NK-92 (cell line): ENCODE data around the gene TSHR.
"Not testable (repeated sequence)": the region's sequence is repeated elsewhere in the genome, so short reads cannot be mapped to it uniquely, and the experiment has no call there.

ENCODE experiments used
- DNase-seq: peaks from one replicate; lab custom pipeline; 2025; ENCODE audit not compliant: unreplicated experiment; lab: John Stamatoyannopoulos, UW

Gene TSHR

GRCh38 chr14:81062816-81063215 is 107.4 kb downstream of the TSHR start:
- no peak for DNase-seq

- DNase-seq: no peak
Observed at GRCh38 chr14:81066672-81067071, 111.3 kb downstream of the TSHR start.

- DNase-seq: no peak
Observed at GRCh38 chr14:81067156-81067555, 111.7 kb downstream of the TSHR start.

- DNase-seq: no peak
Observed at GRCh38 chr14:81068176-81068782, 112.9 kb downstream of the TSHR start.

- no peak for DNase-seq
Observed at GRCh38 chr14:81070511-81070910, 115.1 kb downstream of the TSHR start.

- DNase-seq: no peak
Observed at GRCh38 chr14:81085596-81085995, 130.2 kb downstream of the TSHR start.

- DNase-seq: no peak
Observed at GRCh38 chr14:81087230-81087629, 131.8 kb downstream of the TSHR start.

GRCh38 chr14:81091139-81091538 is 135.7 kb downstream of the TSHR start:
- DNase-seq: no peak

- no peak for DNase-seq
Observed at GRCh38 chr14:81091660-81092059, 136.2 kb downstream of the TSHR start.

- DNase-seq: no peak
Observed at GRCh38 chr14:81093651-81094050, 138.2 kb downstream of the TSHR start.

GRCh38 chr14:81095539-81095938 is 140.1 kb downstream of the TSHR start:
- DNase-seq: no peak

- no peak for DNase-seq
Observed at GRCh38 chr14:81096656-81097055, 141.2 kb downstream of the TSHR start.

- DNase-seq: no peak
Observed at GRCh38 chr14:81102217-81102616, 146.8 kb downstream of the TSHR start.

- DNase-seq: no peak
Observed at GRCh38 chr14:81103443-81103842, 148.0 kb downstream of the TSHR start.

GRCh38 chr14:81105378-81105777 is 150.0 kb downstream of the TSHR start:
- DNase-seq: no peak

GRCh38 chr14:81105961-81106360 is 150.5 kb downstream of the TSHR start:
- DNase-seq: no peak

GRCh38 chr14:81110186-81110585 is 154.8 kb downstream of the TSHR start:
- DNase-seq: no peak

GRCh38 chr14:81113176-81113575 is 157.8 kb downstream of the TSHR start:
- no peak for DNase-seq

GRCh38 chr14:81113945-81114820 is 158.8 kb downstream of the TSHR start:
- not testable (repeated sequence) for DNase-seq

- no peak for DNase-seq
Observed at GRCh38 chr14:81120501-81120900, 165.1 kb downstream of the TSHR start.

GRCh38 chr14:81122326-81122725 is 166.9 kb downstream of the TSHR start:
- no peak for DNase-seq

GRCh38 chr14:81123811-81124210 is 168.4 kb downstream of the TSHR start:
- no peak for DNase-seq

- DNase-seq: no peak
Observed at GRCh38 chr14:81125536-81125935, 170.1 kb downstream of the TSHR start.
